Panc1 (cell line): ENCODE measurements around the gene MREG.

Source experiments
- POLR2AphosphoS5 ChIP-seq: IDR thresholded peaks from 2 replicates; pipeline ENCODE4 v1.6.1; 2012; ENCODE audit warnings: mild to moderate bottlenecking, low read depth, low read length, moderate library complexity
- REST ChIP-seq, 2 experiments: IDR thresholded peaks; 2 replicates each; pipeline ENCODE4 v1.6.1; 2011 to 2012; ENCODE audit warnings: low read depth in 2 of 2, control low read depth in 1 of 2, low read length in 1 of 2, mild to moderate bottlenecking in 1 of 2, moderate library complexity in 1 of 2; ENCODE audit not compliant: insufficient read depth in 1 of 2
- SIN3A ChIP-seq: IDR thresholded peaks from 2 replicates; pipeline ENCODE4 v1.6.1; 2012; ENCODE audit warnings: low read depth, mild to moderate bottlenecking, low read length, moderate library complexity, borderline replicate concordance; ENCODE audit not compliant: insufficient read depth
- TCF7L2 ChIP-seq: IDR thresholded peaks from 2 replicates; pipeline ENCODE4 v1.6.1; 2011; ENCODE audit warnings: mild to moderate bottlenecking, low read depth, low read length, inconsistent platforms
- TF ChIP-seq, protein P1 (sequence below): fragments of 450-650 bp; IDR thresholded peaks from 2 replicates; pipeline ENCODE4 v1.5.1; 2017; ENCODE audit warnings: mild to moderate bottlenecking

DNA sequence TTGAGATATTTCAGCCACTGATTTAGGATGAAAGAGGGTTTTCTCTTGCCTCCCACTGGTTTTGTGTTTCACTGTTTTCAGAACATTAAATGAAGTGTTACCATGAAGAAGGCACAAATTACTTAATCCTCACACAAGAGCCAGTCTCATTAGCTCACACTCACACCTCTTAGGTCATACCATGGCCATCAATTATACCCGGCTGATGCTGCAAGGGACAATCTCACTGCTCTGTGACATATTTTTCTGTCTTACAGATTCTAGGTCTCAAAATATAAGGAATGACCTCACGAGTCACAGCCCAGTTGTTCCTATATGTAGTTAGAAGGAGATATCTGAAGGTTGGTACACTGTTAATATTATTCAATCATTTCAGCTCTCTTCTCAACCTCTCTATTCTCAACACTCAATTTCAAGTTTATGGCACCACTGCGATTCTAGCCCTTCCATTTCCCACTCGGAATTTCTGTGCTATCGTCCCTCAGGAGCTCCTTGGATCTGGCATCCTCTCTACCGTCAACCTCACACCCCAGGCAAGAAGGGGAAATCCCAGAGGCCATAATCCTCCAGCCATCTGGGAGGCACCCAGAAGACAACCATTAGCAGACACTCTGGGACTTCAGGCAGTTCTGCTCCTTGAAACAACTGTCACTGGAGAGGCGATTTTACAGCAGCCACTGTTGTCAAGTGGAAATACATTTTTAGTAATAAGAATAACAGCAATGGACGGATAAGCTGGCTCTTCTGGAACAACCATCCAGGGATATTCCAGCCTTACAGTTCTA is 101.9 kb downstream of the MREG start:
- TF ChIP-seq, protein P1, sequence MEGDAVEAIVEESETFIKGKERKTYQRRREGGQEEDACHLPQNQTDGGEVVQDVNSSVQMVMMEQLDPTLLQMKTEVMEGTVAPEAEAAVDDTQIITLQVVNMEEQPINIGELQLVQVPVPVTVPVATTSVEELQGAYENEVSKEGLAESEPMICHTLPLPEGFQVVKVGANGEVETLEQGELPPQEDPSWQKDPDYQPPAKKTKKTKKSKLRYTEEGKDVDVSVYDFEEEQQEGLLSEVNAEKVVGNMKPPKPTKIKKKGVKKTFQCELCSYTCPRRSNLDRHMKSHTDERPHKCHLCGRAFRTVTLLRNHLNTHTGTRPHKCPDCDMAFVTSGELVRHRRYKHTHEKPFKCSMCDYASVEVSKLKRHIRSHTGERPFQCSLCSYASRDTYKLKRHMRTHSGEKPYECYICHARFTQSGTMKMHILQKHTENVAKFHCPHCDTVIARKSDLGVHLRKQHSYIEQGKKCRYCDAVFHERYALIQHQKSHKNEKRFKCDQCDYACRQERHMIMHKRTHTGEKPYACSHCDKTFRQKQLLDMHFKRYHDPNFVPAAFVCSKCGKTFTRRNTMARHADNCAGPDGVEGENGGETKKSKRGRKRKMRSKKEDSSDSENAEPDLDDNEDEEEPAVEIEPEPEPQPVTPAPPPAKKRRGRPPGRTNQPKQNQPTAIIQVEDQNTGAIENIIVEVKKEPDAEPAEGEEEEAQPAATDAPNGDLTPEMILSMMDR = no peak
- TF ChIP-seq POLR2AphosphoS5 (no peak), TCF7L2 (no peak), REST (IDR thresholded peaks at IDR 0.05; ENCODE audit: insufficient read depth in 1 of 2, low read depth in 2 of 2, low read length in 1 of 2) (no peak), SIN3A (no peak)
